ENCODE results near the gene AMH.

GRCh38 chr19:2248136-2249009 is 750 bp upstream of the AMH start:
- TF ChIP-seq CTCF (IDR thresholded peaks at IDR 0.05) (no peak), POLR2A (IDR thresholded peaks at IDR 0.05) (no peak)
